Mucosa of descending colon (tissue), 3 donors: ENCODE data around the gene HECTD4. TPM values are rescaled to one million over a fixed set of nuclear protein-coding genes. Genes with fewer than 3 reads are reported as not detected.

Source experiments
- ATAC-seq: fragments of 200-7000 bp; cut with Tn5 transposase; one replicate; pipeline ENCODE4 v1.9.1; 2020; ENCODE audit warnings: mild to moderate bottlenecking, moderate library complexity
- DNase-seq, 3 donors: peaks; one replicate each; pipeline ENCODE4 v3.0.0-alpha.2; 2020
- H3K36me3 ChIP-seq: fragments of 200-600 bp; one replicate; pipeline ENCODE4 v1.8.0; 2021; ENCODE audit warnings: low read depth, mild to moderate bottlenecking
- H3K4me1 ChIP-seq: fragments of 200-600 bp; one replicate; pipeline ENCODE4 v1.8.0; 2021; ENCODE audit warnings: low read depth, mild to moderate bottlenecking
- H3K4me3 ChIP-seq: fragments of 200-600 bp; one replicate; pipeline ENCODE4 v1.8.0; 2021; ENCODE audit warnings: mild to moderate bottlenecking
- H3K9me3 ChIP-seq: fragments of 200-600 bp; one replicate; pipeline ENCODE4 v1.8.0; 2021; ENCODE audit warnings: mild to moderate bottlenecking
- CTCF ChIP-seq: fragments of 200-600 bp; IDR thresholded peaks from one replicate; pipeline ENCODE4 v1.8.0; 2022; ENCODE audit warnings: antibody characterized with exemption, mild to moderate bottlenecking
- intact Hi-C, 2 donors: fragments of 100-400 bp; cut with DNase I in 1 of 2; cut with micrococcal nuclease in 1 of 2; formaldehyde crosslinking; loops; one replicate each; pipeline versions ENCODE4 v1.11.0 to v1.11.1; 2022; cut with DNase I, micrococcal nuclease
- total RNA-seq, 3 donors: library from RNA; stranded (reverse); fragmentation: NEBNext Ultra II Directional in 2 of 3; extraction: Animal tissue kit (Norgen Biotek cat#: 25700) in 2 of 3; gene quantifications; one replicate each; pipeline versions ENCODE4 v1.2.1 to v1.2.4, GENCODE V29; 2021 to 2023
- donor health status: DM: no; HTN: no; CAD: no; lungs with moderate emphysema.
- donor health status: DM: no; HTN: no; CAD: no.
- donor health status: DM: no; HTN: yes; CAD: no.

HECTD4 gene
- total RNA-seq, 3 donors from 2014 or later = 57.0 to 75.5 (median 59.7) TPM

GRCh38 chr12:112146123-112146522 is 236.1 kb downstream of the HECTD4 start:
- TF ChIP-seq CTCF = no peak
- H3K9me3 ChIP-seq = no peaks in the 10 kb centered on the region
- H3K4me3 ChIP-seq = no peak overlapping the region
- DNase-seq (no peak), ATAC-seq (no peak)
- no peaks in the 10 kb centered on the region for H3K36me3 ChIP-seq
- intact Hi-C loops = no loop called here
- H3K4me1 ChIP-seq = no peaks in the 10 kb centered on the region

- ATAC-seq (no peak), DNase-seq (no peak)
- no peak for TF ChIP-seq CTCF
- Histone ChIP-seq H3K36me3 (peaks cover 4% of the 10 kb centered on the region), H3K4me1 (no peaks in the 10 kb centered on the region), H3K9me3 (no peaks in the 10 kb centered on the region), H3K4me3 (no peak overlapping the region)
- intact Hi-C loops = no loop called here
Measured at GRCh38 chr12:112140728-112141127, 241.5 kb downstream of the HECTD4 start.

GRCh38 chr12:112134731-112135130 is 247.5 kb downstream of the HECTD4 start:
- peaks cover 18% of the 10 kb centered on the region for H3K4me1 ChIP-seq
- no peaks in the 10 kb centered on the region for H3K9me3 ChIP-seq
- intact Hi-C loops = no loop called here
- H3K36me3 ChIP-seq = peaks cover 8% of the 10 kb centered on the region
- TF ChIP-seq CTCF = no peak
- ATAC-seq = no peak
- no peak overlapping the region for H3K4me3 ChIP-seq
- DNase-seq = no peak

- no peak for TF ChIP-seq CTCF
- Histone ChIP-seq H3K9me3 (no peaks in the 10 kb centered on the region), H3K4me1 (peaks cover 21% of the 10 kb centered on the region), H3K4me3 (no peak overlapping the region), H3K36me3 (peaks cover 8% of the 10 kb centered on the region)
- intact Hi-C loops = no loop called here
- ATAC-seq (no peak), DNase-seq (no peak)
Measured at GRCh38 chr12:112133418-112133817, 248.8 kb downstream of the HECTD4 start.

- intact Hi-C loops = no loop called here
- Histone ChIP-seq H3K36me3 (peaks cover 8% of the 10 kb centered on the region), H3K9me3 (no peaks in the 10 kb centered on the region), H3K4me3 (no peak overlapping the region), H3K4me1 (peaks cover 27% of the 10 kb centered on the region)
- no peak for DNase-seq
- no peak for TF ChIP-seq CTCF
- no peak for ATAC-seq
Measured at GRCh38 chr12:112131686-112132085, 250.5 kb downstream of the HECTD4 start.

- H3K36me3 ChIP-seq = peaks cover 4% of the 10 kb centered on the region
- peaks cover 32% of the 10 kb centered on the region for H3K4me1 ChIP-seq
- intact Hi-C loops = no loop called here
- no peaks in the 10 kb centered on the region for H3K9me3 ChIP-seq
- DNase-seq (no peak), ATAC-seq (peak; percentile 70)
- TF ChIP-seq CTCF = no peak
- no peak overlapping the region for H3K4me3 ChIP-seq
Measured at GRCh38 chr12:112130441-112130998, 251.7 kb downstream of the HECTD4 start.
